Common myeloid progenitor, CD34-positive (primary cell): ENCODE measurements around the gene ZNF701.
"Not testable (repeated sequence)": the region's sequence is repeated elsewhere in the genome, so short reads cannot be mapped to it uniquely, and the experiment has no call there.

Source experiments
- CTCF ChIA-PET: fragments of 350-600 bp; sonication (Branson Sonifier 250); formaldehyde crosslinking; loops from one replicate; lab custom pipeline; 2021; ENCODE audit warnings: antibody characterized with exemption; lab: Charles Lee
- POLR2A ChIA-PET: fragments of 350-600 bp; sonication (Branson Sonifier 250); formaldehyde crosslinking; loops from one replicate; lab custom pipeline; 2021; ENCODE audit warnings: antibody characterized with exemption; lab: Charles Lee
- DNase-seq, 3 donors: peaks; one replicate each; pipeline versions ENCODE4 v3.0.0 to v3.0.0-alpha.2; 2013
- H3K27ac ChIP-seq, 2 experiments: 1 replicate in 1 of 2; 2 replicates in 1 of 2; pipeline ENCODE4 v1.7.0; 2013; ENCODE audit warnings: inconsistent platforms in 2 of 2, low read length in 2 of 2, mild to moderate bottlenecking in 2 of 2, low read depth in 1 of 2, moderate library complexity in 1 of 2; ENCODE audit not compliant: severe bottlenecking in 2 of 2, insufficient read depth in 1 of 2, poor library complexity in 1 of 2
- H3K27me3 ChIP-seq, 5 experiments: replicated peaks in 2 of 5; 1 replicate in 3 of 5; 2 replicates in 2 of 5; pipeline versions ENCODE4 v1.6.1 to v1.7.0; 2013; ENCODE audit warnings: low read length in 4 of 5, mild to moderate bottlenecking in 2 of 5, moderate library complexity in 2 of 5, inconsistent platforms in 1 of 5; ENCODE audit not compliant: insufficient read depth in 5 of 5, control insufficient read depth in 4 of 5
- H3K36me3 ChIP-seq, 4 experiments: 1 replicate in 2 of 4; 2 replicates in 2 of 4; pipeline versions ENCODE4 v1.6.1 to v1.7.0; 2013; ENCODE audit warnings: low read length in 3 of 4, control low read depth in 1 of 4, mild to moderate bottlenecking in 1 of 4; ENCODE audit not compliant: control insufficient read depth in 4 of 4, insufficient read depth in 4 of 4
- H3K4me1 ChIP-seq, 4 experiments: 1 replicate in 3 of 4; 2 replicates in 1 of 4; pipeline versions ENCODE4 v1.6.1 to v1.7.1; 2013; ENCODE audit warnings: low read length in 3 of 4, mild to moderate bottlenecking in 3 of 4, control low read depth in 1 of 4, inconsistent platforms in 1 of 4, moderate library complexity in 1 of 4; ENCODE audit not compliant: control insufficient read depth in 4 of 4, insufficient read depth in 4 of 4; ENCODE audit errors: control extremely low read depth in 1 of 4
- H3K4me3 ChIP-seq, 7 experiments: 1 replicate in 4 of 7; 2 replicates in 3 of 7; pipeline versions ENCODE4 v1.5.1 to v1.7.0; 2013; ENCODE audit warnings: mild to moderate bottlenecking in 7 of 7, low read length in 6 of 7, moderate library complexity in 6 of 7, inconsistent platforms in 2 of 7, low read depth in 2 of 7, control low read depth in 1 of 7; ENCODE audit not compliant: insufficient read depth in 4 of 7, control insufficient read depth in 1 of 7; ENCODE audit errors: extremely low read depth in 1 of 7
- H3K9me3 ChIP-seq, 5 experiments: 1 replicate in 4 of 5; 2 replicates in 1 of 5; pipeline versions ENCODE4 v1.6.1 to v1.7.1; 2013; ENCODE audit warnings: low read length in 4 of 5, mild to moderate bottlenecking in 2 of 5, inconsistent platforms in 1 of 5, low read depth in 1 of 5, moderate library complexity in 1 of 5; ENCODE audit not compliant: control insufficient read depth in 4 of 5, insufficient read depth in 2 of 5; ENCODE audit errors: control extremely low read depth in 1 of 5
- WGBS: methylation state at CpG from one replicate; pipeline ENCODE4 v1.1.5; 2013; ENCODE audit not compliant: insufficient coverage; 5-methylcytosine and 5-hydroxymethylcytosine counted together

Gene ZNF701

DNA sequence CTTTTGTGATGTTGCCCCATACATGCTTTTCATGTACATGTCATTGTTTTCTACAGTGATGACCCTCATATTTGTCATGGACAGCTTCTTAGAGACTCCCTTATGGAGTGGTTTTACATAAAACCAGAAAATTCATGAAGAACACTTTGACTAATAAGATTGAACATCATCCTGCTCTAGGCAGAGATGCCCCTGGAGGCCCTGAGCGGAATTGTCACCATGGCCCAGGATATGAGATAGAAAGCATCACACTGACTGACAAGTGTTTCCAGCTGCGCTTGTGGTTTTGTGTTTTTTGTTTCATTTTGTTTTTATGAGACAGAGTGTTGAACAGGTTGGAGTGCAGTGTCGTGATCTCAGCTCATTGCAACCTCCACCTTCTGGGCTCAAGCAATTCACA, 22.2 kb downstream of the ZNF701 start:
- ChIA-PET POLR2A (no interaction called here), CTCF (no interaction called here)
- Histone ChIP-seq H3K9me3 (peaks cover 2 to 42% (median 22%) of the 10 kb centered on the region in 5 experiments), H3K36me3 (peaks cover 18 to 60% (median 49%) of the 10 kb centered on the region in 4 experiments), H3K4me1 (no peaks in the 10 kb centered on the region), H3K4me3 (no peak overlapping the region), H3K27me3 (no peaks in the 10 kb centered on the region), H3K27ac (no peak overlapping the region)
- DNase-seq: peak in 1 of 3 donors; percentile 32
- 100% methylated on average over 1 of the region's 3 CpGs for WGBS

DNA sequence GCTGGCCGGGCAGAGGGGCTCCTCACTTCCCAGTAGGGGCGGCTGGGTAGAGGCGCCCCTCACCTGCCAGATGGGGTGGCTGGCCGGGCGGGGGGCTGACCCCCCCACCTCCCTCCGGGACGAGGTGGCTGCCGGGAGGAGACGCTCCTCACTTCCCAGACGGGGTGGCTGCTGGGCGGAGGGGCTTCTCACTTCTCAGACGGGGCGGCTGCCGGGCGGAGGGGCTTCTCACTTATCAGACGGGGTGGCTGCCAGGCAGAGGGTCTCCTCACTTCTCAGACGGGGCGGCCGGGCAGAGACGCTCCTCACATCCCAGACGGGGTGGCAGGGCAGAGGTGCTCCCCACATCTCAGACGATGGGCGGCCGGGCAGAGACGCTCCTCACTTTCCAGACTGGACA, 23.4 kb downstream of the ZNF701 start:
- H3K36me3 ChIP-seq: peaks cover 18 to 53% (median 42%) of the 10 kb centered on the region in 4 experiments
- H3K9me3 ChIP-seq: peaks cover 2 to 39% (median 25%) of the 10 kb centered on the region in 5 experiments
- CTCF ChIA-PET, DNase-seq, H3K27ac ChIP-seq, H3K4me1 ChIP-seq, POLR2A ChIA-PET, H3K4me3 ChIP-seq, H3K27me3 ChIP-seq: not testable (repeated sequence)
- no CpG with 5 or more reads among the region's 25 CpGs for WGBS

DNA sequence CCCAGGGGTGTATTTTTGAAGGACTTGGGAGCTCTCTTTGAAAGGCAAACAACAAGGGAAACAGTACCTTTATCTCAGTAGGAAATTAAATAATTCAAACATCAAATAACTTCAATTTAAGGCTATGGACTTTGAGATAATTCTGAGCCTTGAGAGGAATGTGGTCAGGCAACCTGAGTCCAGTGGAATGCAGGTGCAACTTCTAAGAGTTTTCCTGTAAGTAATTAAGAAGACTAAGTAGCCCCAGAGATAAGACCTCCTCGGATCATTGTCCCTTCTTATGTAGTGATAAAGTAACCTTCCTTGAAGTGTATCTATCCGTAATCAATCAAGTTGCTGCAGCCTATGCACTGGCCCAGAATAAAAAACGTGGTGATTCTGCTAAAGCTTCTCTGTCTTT, 29.2 kb downstream of the ZNF701 start:
- WGBS: 100% methylated on average over 3 of the region's 3 CpGs

DNA sequence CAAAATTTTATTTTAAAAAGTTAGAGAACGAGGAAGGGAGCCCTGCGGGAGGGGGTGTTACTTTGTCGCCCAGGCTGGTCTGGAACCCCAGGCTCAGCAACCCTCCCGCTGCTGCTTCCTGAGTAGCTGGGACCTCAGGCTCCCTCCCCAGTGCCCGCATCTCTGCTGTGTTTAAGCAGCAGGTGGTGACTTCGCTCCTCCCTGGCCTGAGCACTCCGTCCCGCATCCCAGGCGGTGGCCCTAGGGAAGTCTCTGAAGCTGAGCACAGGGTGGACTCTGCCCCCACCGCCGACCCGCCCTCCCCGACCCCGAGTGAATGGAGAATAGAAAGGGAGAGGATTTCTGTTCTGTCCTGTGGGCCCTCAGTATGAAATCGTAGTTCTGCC, 30.5 kb downstream of the ZNF701 start:
- peaks cover 0 to 15% (median 13%) of the 10 kb centered on the region in 4 experiments for H3K4me1 ChIP-seq
- no peak overlapping the region for H3K27ac ChIP-seq
- ChIA-PET POLR2A (no interaction called here), CTCF (interaction anchor here (1.3 kb wide), 1 partner anchor 10 kb away, joined by 3 read pairs; no protein-coding TSS in a partner anchor)
- peak in 1 of 3 donors; percentile 32 for DNase-seq
- H3K4me3 ChIP-seq: peak overlapping the region; percentile 51 to 94 (median 86)
- 0% methylated on average over 10 of the region's 15 CpGs for WGBS
- H3K27me3 ChIP-seq: no peaks in the 10 kb centered on the region
- peaks cover 0 to 33% (median 8%) of the 10 kb centered on the region in 5 experiments for H3K9me3 ChIP-seq
- peaks cover 7 to 18% (median 14%) of the 10 kb centered on the region in 4 experiments for H3K36me3 ChIP-seq

More for the DNA sequence above, 29.2 kb downstream of the ZNF701 start:
- ChIA-PET CTCF (interaction anchor here (1.3 kb wide), 1 partner anchor 11 kb away, joined by 3 read pairs; no protein-coding TSS in a partner anchor), POLR2A (no interaction called here)
- Histone ChIP-seq H3K4me3 (no peak overlapping the region), H3K36me3 (peaks cover 12 to 27% (median 15%) of the 10 kb centered on the region in 4 experiments), H3K27ac (no peak overlapping the region), H3K27me3 (no peaks in the 10 kb centered on the region), H3K4me1 (peaks cover 0 to 15% (median 13%) of the 10 kb centered on the region in 4 experiments), H3K9me3 (peaks cover 0 to 20% (median 13%) of the 10 kb centered on the region in 5 experiments)
- no peak for DNase-seq

DNA sequence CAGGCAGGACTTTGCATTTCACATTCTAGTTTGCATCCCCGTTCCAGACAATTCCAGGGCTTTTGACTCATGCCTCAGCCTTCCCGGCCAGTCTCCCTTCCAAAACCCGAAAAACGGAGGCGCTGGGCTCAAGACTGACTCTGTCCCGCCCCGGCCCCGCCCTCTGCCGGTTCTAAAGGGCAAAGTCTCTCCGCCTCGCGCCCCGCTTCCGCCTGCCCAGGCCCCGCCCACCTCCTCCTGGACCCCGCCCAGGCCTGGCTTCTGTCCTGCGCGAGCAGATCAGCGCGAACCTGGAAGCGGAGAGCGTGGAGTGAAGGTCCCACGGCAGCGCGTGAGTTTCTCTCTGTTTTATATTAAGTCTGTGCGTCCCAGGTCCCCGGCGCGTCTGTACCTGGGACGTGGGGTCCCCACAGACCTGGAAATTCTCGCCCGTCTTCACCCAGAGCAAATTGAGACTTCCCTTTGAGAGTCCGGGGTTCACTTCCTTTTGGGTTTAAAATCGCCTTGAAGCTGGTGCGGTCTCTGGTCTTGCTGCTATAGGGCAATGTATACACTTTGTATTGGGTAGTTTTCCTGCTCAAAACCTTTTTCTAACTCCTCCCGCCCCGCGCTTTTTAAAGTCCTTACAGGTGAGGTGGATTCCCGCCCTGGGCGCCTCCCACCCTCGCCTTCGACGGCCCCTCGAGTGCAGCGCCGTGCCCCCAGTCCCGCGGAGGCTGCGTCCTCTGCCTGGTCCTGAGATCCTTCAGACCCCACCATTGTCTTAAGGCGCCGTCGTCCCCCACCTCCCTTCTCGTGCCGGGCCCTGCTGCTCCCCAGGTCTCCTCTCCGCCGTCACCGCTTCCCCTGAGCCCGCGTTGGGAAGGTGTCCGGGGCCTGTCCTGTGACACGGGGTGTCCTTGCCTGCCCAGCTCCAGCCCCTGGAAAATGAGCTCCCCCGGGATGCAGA, 31.2 kb downstream of the ZNF701 start:
- POLR2A ChIA-PET: interaction anchor here (0.7 kb wide), 1 partner anchor 209 kb away, joined by 3 read pairs; no protein-coding TSS in a partner anchor
- H3K4me3 ChIP-seq: peak overlapping the region; percentile 51 to 94 (median 86)
- H3K27me3 ChIP-seq: no peaks in the 10 kb centered on the region
- H3K27ac ChIP-seq: peak overlapping the region in 1 of 2 experiments; percentile 78
- H3K4me1 ChIP-seq: peaks cover 0 to 15% (median 13%) of the 10 kb centered on the region in 4 experiments
- H3K36me3 ChIP-seq: peaks cover 2 to 13% (median 10%) of the 10 kb centered on the region in 4 experiments
- peak; percentile 88 to 92 (median 92) for DNase-seq
- peaks cover 0 to 33% (median 8%) of the 10 kb centered on the region in 5 experiments for H3K9me3 ChIP-seq
- WGBS: under 1% methylated on average over 59 of the region's 62 CpGs
- CTCF ChIA-PET: no interaction called here

DNA sequence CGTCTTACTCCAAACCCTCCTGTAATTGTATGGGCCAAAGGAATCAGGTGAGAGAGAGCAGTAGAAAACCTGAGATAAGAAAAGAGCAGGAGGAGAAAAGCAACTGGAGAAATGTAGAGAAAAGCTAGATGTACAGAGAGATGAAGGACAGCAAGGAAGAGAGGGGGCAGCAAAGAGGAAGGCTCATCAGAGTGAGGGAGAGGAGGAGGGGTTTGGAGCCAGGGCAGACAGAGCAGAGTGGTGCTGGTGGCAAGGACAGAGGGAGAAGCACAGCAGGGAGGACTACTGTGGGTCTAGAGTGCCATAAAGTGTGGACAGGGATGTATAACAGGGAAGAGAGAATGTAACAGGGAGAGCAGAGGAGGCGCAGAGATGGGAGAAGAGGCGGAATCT, 31.9 kb downstream of the ZNF701 start:
- CTCF ChIA-PET, H3K27me3 ChIP-seq: not testable (repeated sequence)
- peaks cover 0 to 13% (median 6%) of the 10 kb centered on the region in 4 experiments for H3K36me3 ChIP-seq
- peaks cover 0 to 15% (median 13%) of the 10 kb centered on the region in 4 experiments for H3K4me1 ChIP-seq
- 95% methylated on average over 2 of the region's 3 CpGs for WGBS
- POLR2A ChIA-PET: interaction anchor here (0.7 kb wide), 1 partner anchor 210 kb away, joined by 3 read pairs; no protein-coding TSS in a partner anchor
- H3K4me3 ChIP-seq: peak overlapping the region; percentile 51 to 94 (median 86)
- DNase-seq: peak in 1 of 3 donors; percentile 10
- peak overlapping the region in 1 of 2 experiments; percentile 78 for H3K27ac ChIP-seq
- H3K9me3 ChIP-seq: peaks cover 0 to 34% (median 6%) of the 10 kb centered on the region in 5 experiments
